Liver (tissue), 9 donors: Measurements from ENCODE around the gene CELF2. TPM values are rescaled to one million over a fixed set of nuclear protein-coding genes. Genes with fewer than 3 reads are reported as not detected.

Experiments used
- DNase-seq: peaks from one replicate; pipeline ENCODE4 v3.0.0-alpha.2; 2017; ENCODE audit warnings: low spot score
- H3K27ac ChIP-seq, 2 donors: one replicate each; pipeline ENCODE4 v1.7.0; 2013; ENCODE audit warnings: inconsistent platforms in 2 of 2, low read length in 2 of 2, control low read depth in 1 of 2, low read depth in 1 of 2, mild to moderate bottlenecking in 1 of 2
- H3K27me3 ChIP-seq, 4 donors: one replicate each; pipeline versions ENCODE4 v1.6.1 to v1.7.0; 2013; ENCODE audit warnings: low read length in 3 of 4, inconsistent platforms in 1 of 4, mild to moderate bottlenecking in 1 of 4, moderate library complexity in 1 of 4; ENCODE audit not compliant: control insufficient read depth in 4 of 4, insufficient read depth in 4 of 4
- H3K36me3 ChIP-seq, 4 donors: one replicate each; pipeline versions ENCODE4 v1.6.1 to v1.7.0; 2013; ENCODE audit warnings: low read length in 3 of 4, mild to moderate bottlenecking in 3 of 4, low read depth in 1 of 4, moderate library complexity in 1 of 4; ENCODE audit not compliant: control insufficient read depth in 4 of 4, insufficient read depth in 3 of 4
- H3K4me1 ChIP-seq, 4 donors: one replicate each; pipeline versions ENCODE4 v1.6.1 to v1.7.0; 2013; ENCODE audit warnings: low read length in 3 of 4, mild to moderate bottlenecking in 3 of 4, moderate library complexity in 1 of 4; ENCODE audit not compliant: control insufficient read depth in 4 of 4, insufficient read depth in 4 of 4
- H3K4me3 ChIP-seq, 3 donors: one replicate each; pipeline versions ENCODE4 v1.6.1 to v1.7.0; 2013; ENCODE audit warnings: low read length in 3 of 3, control low read depth in 1 of 3, low read depth in 1 of 3, mild to moderate bottlenecking in 1 of 3
- H3K9ac ChIP-seq, 2 donors: one replicate each; pipeline ENCODE4 v1.7.0; 2013; ENCODE audit warnings: low read length in 2 of 2, mild to moderate bottlenecking in 2 of 2, moderate library complexity in 2 of 2, control low read depth in 1 of 2, low read depth in 1 of 2
- H3K9me3 ChIP-seq, 4 donors: one replicate each; pipeline versions ENCODE4 v1.6.1 to v1.7.0; 2013; ENCODE audit warnings: low read length in 3 of 4; ENCODE audit not compliant: control insufficient read depth in 4 of 4
- ATF3 ChIP-seq: IDR thresholded peaks from 2 replicates; pipeline ENCODE4 v1.6.1; 2016; ENCODE audit warnings: antibody characterized with exemption
- CTCF ChIP-seq: fragments of 150-350 bp; IDR thresholded peaks from 2 replicates; pipeline ENCODE4 v1.5.1; 2017; ENCODE audit warnings: improper control_type of control experiment, low read depth, low read length; ENCODE audit not compliant: missing input control
- EGR1 ChIP-seq, 2 donors: IDR thresholded peaks; 2 replicates each; pipeline ENCODE4 v1.6.1; 2016 to 2018; ENCODE audit warnings: antibody characterized with exemption in 2 of 2, low read depth in 2 of 2
- FOXA1 ChIP-seq: IDR thresholded peaks from 2 replicates; pipeline ENCODE4 v1.6.1; 2016; ENCODE audit warnings: antibody characterized with exemption
- FOXA2 ChIP-seq: IDR thresholded peaks from 2 replicates; pipeline ENCODE4 v1.6.1; 2016; ENCODE audit warnings: antibody characterized with exemption
- GABPA ChIP-seq, 2 donors: IDR thresholded peaks in 1 of 2; conservative IDR thresholded peaks in 1 of 2; 2 replicates each; pipeline ENCODE4 v1.6.1; 2016; ENCODE audit warnings: antibody characterized with exemption in 2 of 2, mild to moderate bottlenecking in 1 of 2, moderate library complexity in 1 of 2
- HNF4A ChIP-seq, 2 donors: conservative IDR thresholded peaks; 2 replicates each; pipeline ENCODE4 v1.6.1; 2016; ENCODE audit warnings: antibody characterized with exemption in 2 of 2, mild to moderate bottlenecking in 2 of 2
- HNF4G ChIP-seq: IDR thresholded peaks from 2 replicates; pipeline ENCODE4 v1.6.1; 2016; ENCODE audit warnings: antibody characterized with exemption
- JUND ChIP-seq, 2 donors: IDR thresholded peaks; 2 replicates each; pipeline ENCODE4 v1.6.1; 2016; ENCODE audit warnings: antibody characterized with exemption in 2 of 2
- MAX ChIP-seq: IDR thresholded peaks from 2 replicates; pipeline ENCODE4 v1.6.1; 2016; ENCODE audit warnings: antibody characterized with exemption
- NR2F2 ChIP-seq: IDR thresholded peaks from 2 replicates; pipeline ENCODE4 v1.6.1; 2016; ENCODE audit warnings: antibody characterized with exemption
- RAD21 ChIP-seq, 2 donors: IDR thresholded peaks; 2 replicates each; pipeline ENCODE4 v1.6.1; 2016; ENCODE audit warnings: antibody characterized with exemption in 2 of 2, mild to moderate bottlenecking in 2 of 2
- REST ChIP-seq: IDR thresholded peaks from 2 replicates; pipeline ENCODE4 v1.6.1; 2016; ENCODE audit warnings: antibody characterized with exemption, mild to moderate bottlenecking
- RXRA ChIP-seq, 2 donors: IDR thresholded peaks; 2 replicates each; pipeline ENCODE4 v1.6.1; 2017 to 2018; ENCODE audit warnings: antibody characterized with exemption in 2 of 2, mild to moderate bottlenecking in 1 of 2
- SP1 ChIP-seq: IDR thresholded peaks from 2 replicates; pipeline ENCODE4 v1.6.1; 2018; ENCODE audit warnings: antibody characterized with exemption, mild to moderate bottlenecking
- TAF1 ChIP-seq: conservative IDR thresholded peaks from 2 replicates; pipeline ENCODE4 v1.6.1; 2016; ENCODE audit warnings: antibody characterized with exemption, mild to moderate bottlenecking
- YY1 ChIP-seq: IDR thresholded peaks from 2 replicates; pipeline ENCODE4 v1.6.1; 2016; ENCODE audit warnings: antibody characterized with exemption, mild to moderate bottlenecking
- ZBTB33 ChIP-seq: IDR thresholded peaks from 2 replicates; pipeline ENCODE4 v1.6.1; 2016; ENCODE audit warnings: antibody characterized with exemption
- WGBS: extraction: QIAGEN DNeasy Blood & Tissue Kit; methylation state at CpG from one replicate; pipeline ENCODE4 v1.1.7; 2013; 5-methylcytosine and 5-hydroxymethylcytosine counted together
- polyA plus RNA-seq, 2 donors: library from polyadenylated mRNA; stranded (reverse) in 1 of 2; unstranded in 1 of 2; fragments of 200-250 nt in 1 of 2; fragments of >200 nt in 1 of 2; fragmentation: Nextera tagmentation in 1 of 2; extraction: Ambion mirVana in 1 of 2; gene quantifications; one replicate each; pipeline versions ENCODE4 v1.2.1 to v1.2.3, GENCODE V29; 2013 to 2015
- total RNA-seq, 2 donors: library from RNA; depleted of rRNA; stranded (reverse); fragments of >200 nt; gene quantifications; one replicate each; pipeline ENCODE4 v1.2.3, GENCODE V29; 2014
- donor health status: healthy.
- donor health status: healthy.
- donor health status: healthy.
- donor health status: healthy.
- donor health status: healthy.

CELF2 gene
- total and polyA plus RNA-seq, 4 donors: 1.4 to 8.5 (median 5.6) TPM

GRCh38 chr10:11264296-11265048 lies 246.8 kb downstream of the CELF2 start:
- Histone ChIP-seq H3K9ac (no peak overlapping the region), H3K36me3 (no peaks in the 10 kb centered on the region), H3K4me3 (no peak overlapping the region), H3K9me3 (no peaks in the 10 kb centered on the region), H3K27ac (no peak overlapping the region), H3K4me1 (no peaks in the 10 kb centered on the region), H3K27me3 (peaks cover 0 to 2% (median 0%) of the 10 kb centered on the region in 4 donors)
- TF ChIP-seq FOXA2: no peak
- TF ChIP-seq HNF4G: no peak
- no peak for TF ChIP-seq YY1
- no peak for TF ChIP-seq RAD21 (IDR thresholded peaks at IDR 0.05)
- TF ChIP-seq MAX: no peak
- TF ChIP-seq TAF1: no peak
- no peak for DNase-seq
- 83% methylated on average over 6 of the region's 6 CpGs for WGBS

- H3K4me3 ChIP-seq: no peak overlapping the region
- peaks cover 0 to 2% (median 0%) of the 10 kb centered on the region in 4 donors for H3K4me1 ChIP-seq
- TF ChIP-seq REST: no peak
- TF ChIP-seq TAF1: no peak
- TF ChIP-seq FOXA2: no peak
- no peak for TF ChIP-seq SP1
- TF ChIP-seq GABPA (IDR thresholded peaks at IDR 0.05 in 1 of 2, conservative IDR thresholded peaks at IDR 0.05 in 1 of 2): no peak
- TF ChIP-seq NR2F2: no peak
- TF ChIP-seq HNF4G: no peak
- no peak for TF ChIP-seq RAD21 (IDR thresholded peaks at IDR 0.05)
- no peak for TF ChIP-seq EGR1 (IDR thresholded peaks at IDR 0.05; ENCODE audit: low read depth in 2 of 2)
- no peak for TF ChIP-seq ZBTB33
- TF ChIP-seq CTCF: no peak
- no peak for TF ChIP-seq RXRA (IDR thresholded peaks at IDR 0.05)
- no peak for TF ChIP-seq YY1
- TF ChIP-seq ATF3: no peak
- no peak for TF ChIP-seq JUND (IDR thresholded peaks at IDR 0.05)
- TF ChIP-seq FOXA1: no peak
- no peak for TF ChIP-seq MAX
- no peak for TF ChIP-seq HNF4A (conservative IDR thresholded peaks at IDR 0.05)
- H3K27ac ChIP-seq: no peak overlapping the region
- no peaks in the 10 kb centered on the region for H3K36me3 ChIP-seq
- DNase-seq: no peak
- H3K9me3 ChIP-seq: no peaks in the 10 kb centered on the region
- 42% methylated on average over 3 of the region's 3 CpGs for WGBS
- H3K9ac ChIP-seq: no peak overlapping the region
- H3K27me3 ChIP-seq: peaks cover 0 to 2% (median 0%) of the 10 kb centered on the region in 4 donors
These were observed 247.8 kb downstream of the CELF2 start for GRCh38 chr10:11265484-11265883.
